Stimulated activated CD4-positive, alpha-beta T cell treated with anti-CD3 and anti-CD28 coated beads, Interleukin-4, amount 100 ng/mL, for 4 hours (primary cell): ENCODE measurements around the gene TLE2.
"Not testable (repeated sequence)": the region's sequence is repeated elsewhere in the genome, so short reads cannot be mapped to it uniquely, and the experiment has no call there.

Source experiments
- DNase-seq, 2 experiments: peaks; one replicate each; pipeline ENCODE4 v3.0.0-alpha.2; 2020

The TLE2 gene

GRCh38 chr19:3055741-3056416 lies 26.8 kb upstream of the TLE2 start:
- DNase-seq, result no peak

GRCh38 chr19:3054972-3055740 lies 26.1 kb upstream of the TLE2 start:
- no peak for DNase-seq

- DNase-seq, result no peak
These were observed 25.3 kb upstream of the TLE2 start for GRCh38 chr19:3054265-3054971.

- DNase-seq, result no peak
These were observed 24.7 kb upstream of the TLE2 start for GRCh38 chr19:3053780-3054179.

- DNase-seq, result no peak
These were observed 24.1 kb upstream of the TLE2 start for GRCh38 chr19:3053218-3053621.

GRCh38 chr19:3050016-3050415 lies 20.9 kb upstream of the TLE2 start:
- DNase-seq, result not testable (repeated sequence)

GRCh38 chr19:3049089-3049488 lies 20.0 kb upstream of the TLE2 start:
- DNase-seq, result no peak

GRCh38 chr19:3048190-3048533 lies 19.1 kb upstream of the TLE2 start:
- DNase-seq, result no peak

- DNase-seq, result peak; percentile 52 to 64
These were observed 18.6 kb upstream of the TLE2 start for GRCh38 chr19:3047496-3048189.

- no peak for DNase-seq
These were observed 17.8 kb upstream of the TLE2 start for GRCh38 chr19:3046698-3047495.

GRCh38 chr19:3045885-3046697 lies 17.0 kb upstream of the TLE2 start:
- DNase-seq, result no peak

GRCh38 chr19:3045191-3045590 lies 16.1 kb upstream of the TLE2 start:
- DNase-seq, result no peak

- no peak for DNase-seq
These were observed 13.7 kb upstream of the TLE2 start for GRCh38 chr19:3042621-3043267.

- no peak for DNase-seq
These were observed 12.9 kb upstream of the TLE2 start for GRCh38 chr19:3041761-3042620.

- DNase-seq, result no peak
These were observed 12.2 kb upstream of the TLE2 start for GRCh38 chr19:3041327-3041726.

GRCh38 chr19:3039641-3040077 lies 10.6 kb upstream of the TLE2 start:
- peak in 1 of 2 experiments; percentile 33 for DNase-seq

- DNase-seq, result no peak
These were observed 10.0 kb upstream of the TLE2 start for GRCh38 chr19:3039125-3039524.

- DNase-seq, result no peak
These were observed 9.1 kb upstream of the TLE2 start for GRCh38 chr19:3038214-3038613.

GRCh38 chr19:3036977-3037544 lies 8.0 kb upstream of the TLE2 start:
- DNase-seq, result not testable (repeated sequence)
